Nucleus accumbens (tissue), 56 donors: ENCODE measurements around the gene TMEM106C.
"Not testable (repeated sequence)": the region's sequence is repeated elsewhere in the genome, so short reads cannot be mapped to it uniquely, and the experiment has no call there.

Source experiments
- DNase-seq, 56 donors: peaks; one replicate each; lab custom pipeline; 2025; lab: John Stamatoyannopoulos, UW

Gene TMEM106C

DNA sequence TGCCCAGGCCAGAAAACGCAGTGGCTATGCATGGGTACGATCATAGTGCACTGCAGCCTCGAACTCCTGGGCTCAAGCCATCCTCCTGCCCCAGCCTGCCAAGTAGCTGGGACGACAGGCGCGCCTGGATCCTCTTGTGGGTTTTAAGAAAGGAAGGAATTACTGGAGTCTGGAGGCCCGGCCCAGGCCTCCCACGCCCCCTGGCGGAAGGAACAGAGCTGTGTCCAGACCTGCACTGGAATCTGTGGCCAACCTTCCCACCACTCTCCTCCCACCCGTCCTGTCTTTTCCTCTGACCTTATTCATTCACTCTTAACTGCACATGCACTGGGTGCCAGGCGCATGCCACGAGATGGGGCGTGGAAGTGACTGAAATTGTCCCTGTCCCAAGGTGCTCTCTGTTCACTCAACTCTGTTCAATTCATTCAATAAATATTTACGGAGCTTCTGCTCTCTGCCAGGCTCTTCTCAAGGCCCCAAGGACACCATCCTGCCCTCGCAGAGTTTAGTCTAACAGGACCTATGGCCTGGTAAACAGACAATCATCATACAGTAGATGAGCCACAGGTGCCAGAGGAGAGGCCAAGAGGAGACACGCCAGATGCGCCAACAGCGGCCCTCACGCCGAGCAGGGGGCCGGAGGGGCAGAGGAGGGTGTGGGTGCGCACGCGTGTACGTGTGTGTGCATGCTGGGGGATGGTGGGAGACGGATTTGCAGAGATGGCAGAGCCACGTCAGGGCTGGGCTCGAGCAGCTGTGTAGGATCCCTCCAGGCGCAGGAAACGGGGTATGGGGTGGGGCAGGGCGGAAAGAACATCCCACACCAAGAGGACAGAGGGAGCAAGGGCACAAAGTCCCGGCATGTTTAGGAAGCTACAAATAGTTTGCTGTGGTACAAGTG is 13.7 kb upstream of the TMEM106C start:
- peak in 23 of 56 donors; percentile 1 to 61 (median 16) for DNase-seq

DNA sequence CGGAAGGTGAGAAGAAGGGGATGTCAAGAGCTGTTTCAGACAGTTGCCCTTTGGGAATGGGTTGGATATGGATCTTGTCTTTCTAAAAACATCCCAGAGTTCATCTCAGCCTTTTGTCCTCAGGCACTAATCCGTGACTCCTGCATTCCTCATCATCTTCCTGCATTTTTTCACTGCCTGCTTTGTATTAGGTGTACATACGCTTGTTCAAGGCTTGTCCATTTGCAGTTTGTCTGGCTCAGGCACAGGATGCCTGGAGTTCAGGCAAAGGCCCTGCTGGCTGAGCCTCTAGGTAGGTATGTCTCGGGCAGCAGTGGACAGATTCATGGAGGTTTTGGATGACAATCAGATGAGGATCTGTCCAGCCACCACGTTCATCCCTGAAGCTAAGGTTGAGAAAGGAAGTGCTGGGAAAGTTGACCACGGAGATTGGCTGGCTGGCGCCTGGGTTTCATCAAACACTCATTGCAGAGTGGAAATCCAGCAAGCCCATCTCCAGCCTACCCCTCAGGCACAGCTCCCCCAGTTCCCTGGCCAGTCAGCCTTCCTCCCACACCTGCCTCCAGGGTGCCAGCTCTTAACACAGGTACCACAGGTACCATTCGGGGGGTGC is 12.4 kb upstream of the TMEM106C start:
- DNase-seq, result no peak

DNA sequence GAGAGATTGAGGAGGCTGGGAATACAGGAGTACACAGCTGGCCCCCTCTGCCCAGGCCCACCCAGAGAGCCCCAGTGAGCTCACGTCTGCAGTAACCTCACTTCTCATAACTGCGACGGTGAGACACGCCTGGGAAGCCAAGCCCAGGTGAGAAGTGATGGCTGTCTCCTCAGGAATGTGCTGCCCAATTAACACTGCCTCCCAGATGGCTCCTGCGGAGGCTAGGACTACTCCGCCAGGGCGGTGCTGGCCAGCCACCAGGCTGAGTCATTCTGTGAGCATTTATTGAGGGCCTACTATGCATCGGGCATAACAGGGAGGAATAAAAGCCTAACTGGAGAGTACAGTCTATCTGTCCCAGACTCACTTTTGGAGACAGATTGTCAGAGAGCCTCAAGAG is 9.3 kb upstream of the TMEM106C start:
- no peak for DNase-seq

DNA sequence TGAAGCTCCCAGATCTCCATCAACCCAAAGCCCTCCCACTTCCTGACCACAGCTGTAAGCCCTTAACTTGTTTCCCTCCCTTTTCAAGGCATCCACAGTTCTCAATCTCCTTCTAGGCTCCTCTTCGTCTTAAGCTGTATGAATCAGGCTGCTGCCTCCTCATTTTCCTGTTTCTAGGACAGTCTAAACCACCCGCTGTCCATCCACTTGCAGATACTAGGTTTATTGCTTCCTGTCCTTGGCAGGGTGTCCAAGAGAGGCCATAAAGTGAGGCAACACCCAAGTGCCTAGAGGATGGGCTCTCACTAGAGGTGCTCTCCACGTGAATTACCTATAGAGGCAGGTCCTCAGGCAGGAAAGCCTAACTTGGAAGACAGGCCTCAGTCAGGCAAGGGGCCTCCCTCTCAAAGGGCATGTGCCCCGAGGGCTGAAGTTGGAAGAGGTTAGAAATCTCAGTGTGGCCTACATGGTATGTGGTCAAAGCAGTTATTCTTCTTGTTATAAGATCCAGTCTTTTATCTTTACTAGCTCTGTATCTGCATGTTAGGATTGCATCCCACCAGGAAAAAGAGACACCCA is 8.8 kb upstream of the TMEM106C start:
- no peak for DNase-seq

DNA sequence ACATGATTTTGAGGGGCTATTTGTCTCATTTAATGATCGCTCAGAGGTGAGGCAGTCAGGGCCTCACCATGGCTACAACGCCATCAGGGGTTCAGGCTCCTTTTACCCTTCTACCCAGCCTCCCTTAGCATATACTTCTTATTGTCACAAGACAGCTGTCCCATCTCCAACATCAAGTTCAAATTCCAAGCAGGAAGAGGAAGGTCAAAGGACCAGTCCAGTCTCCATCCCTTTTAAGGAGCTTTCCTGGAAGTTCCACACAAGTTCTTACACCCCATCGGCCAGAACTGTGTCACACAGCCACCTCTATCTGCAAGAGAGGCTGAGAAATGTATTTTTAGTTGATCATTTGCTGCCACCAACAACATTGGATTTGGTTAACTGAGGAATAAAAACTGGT is 8.3 kb upstream of the TMEM106C start:
- no peak for DNase-seq

DNA sequence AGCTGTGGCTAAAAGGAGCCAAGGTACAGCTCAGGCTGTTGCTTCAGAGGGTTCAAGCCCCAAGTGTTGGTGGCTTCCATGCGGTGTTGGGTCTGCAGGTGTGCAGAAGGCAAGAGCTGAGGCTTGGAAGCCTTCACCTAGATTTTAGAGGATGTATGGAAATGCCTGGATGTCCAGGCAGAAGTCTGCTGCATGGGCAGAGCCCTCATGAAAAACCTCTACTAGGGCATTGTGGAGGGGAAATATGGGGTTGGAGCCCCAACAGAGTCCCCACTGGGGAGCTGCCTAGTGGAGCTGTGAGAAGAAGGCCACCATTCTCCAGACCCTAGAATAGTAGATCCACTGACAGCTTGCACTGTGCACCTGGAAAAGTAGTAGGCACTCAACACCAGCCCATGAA is 5.7 kb upstream of the TMEM106C start:
- not testable (repeated sequence) for DNase-seq

DNA sequence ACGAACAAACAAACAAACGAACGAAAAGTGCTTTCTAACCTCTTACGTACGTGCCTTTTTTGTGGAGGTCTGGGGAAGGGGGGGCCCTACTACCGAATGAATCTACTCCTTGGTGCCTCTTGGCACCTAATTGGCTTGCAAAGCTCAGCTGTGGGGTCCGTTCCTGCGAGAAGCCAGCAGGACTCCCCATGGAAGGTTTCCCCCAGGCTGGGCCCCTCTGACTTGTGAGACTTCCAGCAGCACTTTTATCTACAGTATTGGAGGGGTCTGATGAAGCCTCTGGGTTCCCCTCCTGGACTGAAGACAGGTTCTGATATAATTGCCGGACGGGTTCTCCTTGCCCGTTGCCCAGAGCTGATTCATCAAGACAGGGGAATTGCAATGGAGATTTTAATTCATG is 1.2 kb upstream of the TMEM106C start:
- no peak for DNase-seq

DNA sequence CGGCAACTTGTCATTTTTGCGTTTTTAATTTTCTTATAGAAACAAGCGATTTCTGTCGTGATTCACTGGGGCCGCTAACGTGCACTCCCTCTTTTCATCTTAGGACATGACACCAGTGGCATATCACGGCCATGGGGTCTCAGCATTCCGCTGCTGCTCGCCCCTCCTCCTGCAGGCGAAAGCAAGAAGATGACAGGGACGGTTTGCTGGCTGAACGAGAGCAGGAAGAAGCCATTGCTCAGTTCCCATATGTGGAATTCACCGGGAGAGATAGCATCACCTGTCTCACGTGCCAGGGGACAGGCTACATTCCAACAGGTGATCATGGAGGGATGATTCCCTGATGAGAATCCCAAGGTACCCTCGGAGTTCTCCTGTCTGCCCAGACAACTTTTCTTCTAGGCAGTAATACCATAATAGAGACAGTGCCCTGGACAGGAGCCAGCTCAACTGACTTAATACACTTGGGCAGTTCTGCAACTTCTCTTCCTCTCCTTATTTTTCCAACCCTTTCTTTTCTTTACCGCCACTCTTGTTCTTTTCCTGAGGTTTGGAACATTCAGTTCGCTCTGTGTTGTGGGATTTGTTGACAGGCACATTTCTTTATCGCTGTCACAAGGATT is 821 bp downstream of the TMEM106C start:
- DNase-seq, result peak in 3 of 56 donors; percentile 13 to 31 (median 18)

DNA sequence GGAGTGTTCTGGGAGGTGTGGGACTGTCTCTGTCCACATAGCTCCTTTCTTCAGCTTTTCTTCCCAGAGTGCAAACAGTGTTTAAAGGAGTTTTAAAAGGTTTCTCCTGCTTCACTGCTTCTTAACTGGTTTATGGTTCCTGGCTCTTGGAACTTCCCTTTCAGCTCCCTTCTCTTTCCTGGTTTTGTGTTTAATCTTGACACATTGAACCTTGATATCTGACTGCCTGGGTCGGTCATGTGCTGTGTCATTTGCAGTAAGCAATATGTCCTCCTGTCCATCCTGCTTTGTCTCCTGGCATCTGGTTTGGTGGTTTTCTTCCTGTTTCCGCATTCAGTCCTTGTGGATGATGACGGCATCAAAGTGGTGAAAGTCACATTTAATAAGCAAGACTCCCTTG is 2.2 kb downstream of the TMEM106C start:
- no peak for DNase-seq

DNA sequence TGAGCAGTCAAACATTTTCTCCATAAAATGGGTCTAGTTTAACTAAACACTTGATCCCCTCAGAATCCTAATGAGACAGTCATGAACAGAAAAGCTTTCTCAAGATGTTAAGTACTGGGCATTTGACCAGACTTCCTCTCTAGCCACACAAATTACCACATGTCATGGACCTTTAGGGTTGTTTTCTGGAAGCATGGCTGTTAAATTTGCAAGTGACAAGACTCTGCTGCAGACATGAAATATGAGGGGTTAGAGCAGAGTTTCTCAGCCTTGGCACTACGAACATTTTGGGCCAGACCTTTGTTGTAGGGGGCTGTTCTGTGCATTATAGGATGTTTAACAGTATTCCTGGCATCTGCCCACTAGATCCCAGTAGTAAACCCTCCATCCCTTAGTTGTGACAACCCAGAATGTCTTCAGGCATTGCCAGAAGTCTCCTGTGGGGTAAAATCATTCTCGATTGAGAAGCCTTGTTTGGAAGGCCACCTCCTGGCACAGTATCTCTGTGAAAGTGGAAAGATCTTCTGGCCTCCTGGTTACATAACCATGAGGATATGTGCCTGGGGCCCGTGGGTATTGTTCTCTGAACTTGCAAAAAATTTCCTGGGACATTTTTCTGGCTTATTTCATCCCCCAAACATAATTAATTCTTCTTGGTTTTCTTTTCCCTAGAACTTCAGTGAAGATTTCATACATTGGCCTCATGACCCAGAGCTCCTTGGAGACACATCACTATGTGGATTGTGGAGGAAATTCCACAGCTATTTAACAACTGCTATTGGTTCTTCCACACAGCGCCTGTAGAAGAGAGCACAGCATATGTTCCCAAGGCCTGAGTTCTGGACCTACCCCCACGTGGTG is 4.3 kb downstream of the TMEM106C start:
- no peak for DNase-seq

DNA sequence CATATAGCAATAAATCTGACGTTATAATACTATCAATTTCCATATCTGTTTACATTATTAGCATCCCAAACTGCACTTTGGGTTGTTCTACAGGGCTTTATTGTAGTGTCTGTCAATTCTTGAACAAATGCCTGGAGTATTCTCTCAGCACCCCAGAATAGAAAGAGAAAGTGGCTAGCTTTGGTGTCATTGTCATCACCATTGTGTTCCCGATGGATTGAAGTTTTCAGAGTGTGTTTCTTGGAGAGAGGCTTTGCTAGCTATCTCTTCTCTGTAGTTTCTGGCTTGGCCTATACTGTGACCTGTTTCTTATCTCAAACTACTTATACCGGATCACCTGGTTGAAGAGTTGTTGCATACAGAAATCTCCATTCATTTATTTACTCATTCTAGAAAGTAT is 6.4 kb downstream of the TMEM106C start:
- DNase-seq, result no peak

DNA sequence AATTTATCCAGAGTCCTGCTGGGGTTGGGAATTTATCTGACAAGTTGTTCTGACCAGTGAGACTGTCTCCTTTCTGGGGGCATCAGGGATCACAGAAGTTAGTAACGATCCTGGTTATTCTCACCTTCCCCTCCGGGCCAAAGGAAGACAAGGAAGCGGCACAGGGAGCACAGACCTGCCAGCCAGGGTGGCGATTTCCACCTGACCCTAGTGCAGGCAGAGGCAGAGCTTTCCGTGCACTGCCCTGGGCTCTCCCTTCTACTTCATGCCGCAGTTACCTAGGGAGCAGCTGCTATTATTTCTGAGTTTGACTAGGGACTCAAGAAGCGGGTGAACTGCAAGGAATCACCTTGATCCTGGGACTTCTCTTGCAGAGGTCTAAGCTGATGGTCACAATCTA is 7.4 kb downstream of the TMEM106C start:
- no peak for DNase-seq

DNA sequence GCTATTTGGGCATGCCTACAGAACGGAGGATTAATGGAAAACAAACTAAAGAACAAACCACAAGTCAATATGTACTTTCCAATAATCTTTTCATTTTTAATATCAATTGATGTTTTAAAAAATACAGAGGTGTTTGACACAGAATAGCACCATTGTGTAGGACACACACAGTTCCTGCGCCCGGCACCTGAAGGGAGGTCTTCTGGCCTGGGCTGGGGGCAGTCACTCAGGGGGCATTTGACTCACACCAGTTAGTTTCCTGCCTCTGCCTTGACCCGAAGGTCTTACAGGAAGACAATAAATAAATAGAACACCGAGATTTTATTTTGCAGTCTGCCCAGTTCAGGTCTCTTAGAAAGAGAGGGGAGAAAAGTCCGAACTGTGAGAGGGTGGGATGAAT is 9.5 kb downstream of the TMEM106C start:
- no peak for DNase-seq

DNA sequence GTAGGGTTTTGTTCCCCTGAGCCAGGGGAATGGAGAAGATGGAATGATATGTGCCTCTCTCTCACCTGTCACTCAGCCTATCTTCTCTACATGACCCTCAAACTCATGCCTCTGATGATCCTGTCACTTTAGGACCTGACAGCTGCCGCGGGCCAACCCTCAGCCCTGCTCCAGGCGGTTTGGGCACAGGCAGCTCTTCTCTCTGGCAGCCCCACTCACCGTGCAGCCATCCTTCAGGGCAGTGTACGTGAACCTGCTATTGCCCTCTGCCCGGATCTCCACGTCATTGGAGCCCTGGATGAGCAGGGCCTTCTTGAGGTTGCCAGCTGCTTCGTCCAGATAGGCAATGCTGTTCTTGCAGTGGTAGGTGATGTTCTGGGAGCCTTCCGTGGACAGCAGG is 10.5 kb downstream of the TMEM106C start:
- no peak for DNase-seq

DNA sequence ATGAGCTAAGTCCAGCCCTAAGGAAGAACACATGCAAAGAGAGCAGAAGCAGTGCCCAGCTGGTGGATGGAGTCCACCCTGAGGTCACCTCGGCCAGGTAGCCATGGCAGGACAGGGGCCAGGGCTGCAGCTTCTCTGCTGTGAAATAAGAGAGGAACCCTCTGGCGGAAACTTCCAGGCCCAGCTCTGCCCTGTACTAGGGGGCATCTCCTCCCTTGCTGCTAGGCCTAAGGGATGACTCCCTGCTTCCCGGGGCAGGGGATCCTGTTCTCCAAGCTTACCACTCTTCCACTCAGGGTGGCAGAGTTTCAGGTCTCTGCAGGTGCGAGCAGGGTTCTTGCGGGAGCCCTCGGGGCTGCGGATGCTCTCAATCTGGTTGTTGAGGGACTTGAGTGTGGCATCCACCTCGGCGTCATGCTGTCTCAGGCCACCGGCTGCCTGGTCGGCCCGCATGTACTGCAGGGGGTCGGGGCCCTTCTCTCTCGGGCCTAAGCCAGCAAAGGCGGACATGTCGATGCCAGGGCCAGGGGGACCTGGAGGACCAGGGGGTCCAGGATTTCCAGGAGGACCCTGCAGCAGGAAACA is 11.7 kb downstream of the TMEM106C start:
- no peak for DNase-seq

DNA sequence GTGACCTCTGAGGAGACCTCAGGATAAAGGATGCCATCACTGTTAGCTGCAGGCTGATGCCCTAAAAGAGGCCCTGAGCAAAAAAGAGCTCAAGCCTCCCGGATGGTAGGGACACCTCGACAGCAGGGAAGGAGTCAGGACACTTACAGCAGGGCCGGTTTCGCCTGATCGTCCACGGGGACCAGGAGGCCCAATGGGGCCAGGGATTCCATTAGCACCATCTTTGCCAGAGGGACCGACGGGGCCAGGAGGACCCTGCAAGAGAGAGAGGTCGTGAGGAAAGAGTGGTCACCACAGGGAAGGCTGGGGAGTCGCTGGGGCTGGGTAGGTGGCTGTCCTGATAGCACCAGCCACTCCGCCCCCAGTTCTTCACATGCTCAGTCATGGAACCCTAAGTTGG is 12.4 kb downstream of the TMEM106C start:
- DNase-seq, result no peak

DNA sequence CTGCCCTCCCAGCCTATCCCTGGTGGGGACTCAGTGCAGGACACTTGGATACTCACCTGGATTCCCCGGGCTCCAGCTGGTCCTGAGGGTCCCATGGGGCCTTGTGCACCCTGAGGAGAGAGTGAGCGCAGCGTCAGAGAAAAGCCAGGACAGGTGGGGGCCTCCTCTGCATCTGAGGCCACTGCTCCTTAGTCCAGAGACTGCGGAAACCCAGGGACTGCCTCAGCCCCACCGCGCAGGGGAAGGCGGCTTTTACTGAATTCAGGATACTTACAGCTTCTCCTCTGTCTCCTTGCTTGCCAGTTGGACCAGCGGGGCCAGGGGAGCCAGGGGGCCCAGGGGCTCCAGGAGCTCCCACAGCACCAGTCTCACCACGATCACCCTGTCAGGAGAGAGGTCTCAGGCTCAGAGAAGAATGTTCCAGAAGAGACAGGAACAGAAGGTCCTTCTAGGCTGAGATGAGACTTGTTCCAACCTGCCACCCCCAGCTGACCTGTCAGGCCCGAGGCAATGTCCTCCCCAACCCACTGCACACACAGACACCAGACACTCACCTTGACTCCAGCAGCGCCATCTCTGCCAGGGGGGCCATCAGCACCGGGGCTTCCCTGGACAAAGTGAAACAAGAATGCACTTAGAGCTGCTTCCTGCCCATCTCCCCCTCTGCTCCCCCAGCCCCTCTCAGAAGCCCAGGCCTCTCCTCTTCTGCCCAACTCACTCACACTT is 13.8 kb downstream of the TMEM106C start:
- DNase-seq, result no peak

DNA sequence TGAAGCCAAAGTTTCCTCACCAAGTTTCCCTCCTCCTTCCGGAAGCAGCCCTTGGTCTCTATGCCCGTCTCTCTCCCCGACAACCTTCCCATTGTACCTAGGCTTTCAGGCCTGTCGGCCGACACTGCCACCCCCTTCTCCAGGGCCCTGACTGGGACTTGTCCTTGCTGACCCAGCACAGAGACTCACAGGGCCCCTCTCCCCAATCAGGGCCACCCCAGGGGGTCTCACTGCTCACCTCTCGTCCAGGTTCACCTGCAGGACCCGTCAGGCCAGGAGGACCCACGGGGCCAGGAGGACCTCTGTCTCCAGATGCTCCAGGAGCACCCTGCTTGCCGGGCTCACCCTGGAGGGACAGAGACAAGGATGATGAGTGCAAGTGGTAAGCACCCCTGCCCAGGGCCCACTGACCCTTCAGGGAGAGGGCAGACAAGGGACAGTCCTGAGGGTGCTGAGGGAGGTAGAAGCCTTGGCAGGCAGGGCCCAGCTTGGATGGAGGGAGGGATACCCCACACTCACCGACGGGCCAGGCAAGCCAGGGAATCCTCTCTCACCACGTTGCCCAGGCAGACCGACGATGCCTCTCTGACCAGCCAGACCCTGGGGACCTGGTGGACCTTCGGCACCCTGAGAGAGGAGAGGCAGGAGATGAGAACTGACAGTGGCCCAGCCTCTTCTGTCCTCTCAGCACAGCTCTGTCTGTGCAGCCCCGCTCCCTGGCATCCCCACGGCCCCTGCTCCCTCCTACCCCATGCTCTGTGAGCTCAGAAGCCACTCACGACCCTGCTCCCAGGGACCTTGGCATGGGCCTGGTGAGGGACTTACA is 14.6 kb downstream of the TMEM106C start:
- no peak for DNase-seq

DNA sequence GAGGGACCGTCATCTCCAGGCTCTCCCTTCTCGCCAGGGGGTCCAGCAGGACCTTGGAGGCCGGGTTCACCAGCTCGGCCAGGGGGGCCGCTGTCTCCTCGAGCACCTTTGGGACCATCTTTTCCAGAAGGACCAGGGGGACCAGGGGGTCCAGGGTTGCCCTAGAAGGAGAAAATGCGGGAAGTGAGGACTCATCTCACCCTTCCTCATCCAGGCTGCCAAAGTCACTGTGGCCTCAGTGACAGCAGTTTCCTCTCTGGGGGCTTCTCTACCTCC is 15.1 kb downstream of the TMEM106C start:
- DNase-seq, result no peak
